Activated naive CD4-positive, alpha-beta T cell treated with anti-CD3 and anti-CD28 coated beads, Interleukin-2, amount 50 U/mL, for 24 hours (primary cell): ENCODE data around the gene ZSCAN4.

Experiments used
- H3K27ac Mint-ChIP-seq: one replicate; pipeline ENCODE4 v1.8.0; 2021; ENCODE audit warnings: mild to moderate bottlenecking, mixed read lengths
- H3K27me3 Mint-ChIP-seq: one replicate; pipeline ENCODE4 v1.8.0; 2021; ENCODE audit warnings: mixed read lengths
- H3K36me3 Mint-ChIP-seq: one replicate; pipeline ENCODE4 v1.8.0; 2021; ENCODE audit warnings: mixed read lengths
- H3K4me1 Mint-ChIP-seq: one replicate; pipeline ENCODE4 v1.8.0; 2021; ENCODE audit warnings: mixed read lengths
- H3K4me3 Mint-ChIP-seq: one replicate; pipeline ENCODE4 v1.8.0; 2021; ENCODE audit warnings: mild to moderate bottlenecking, mixed read lengths
- H3K9me3 Mint-ChIP-seq: one replicate; pipeline ENCODE4 v1.8.0; 2021; ENCODE audit warnings: mixed read lengths

ZSCAN4 gene

GRCh38 chr19:57709616-57710015 is 40.9 kb downstream of the ZSCAN4 start:
- Mint-ChIP-seq H3K27me3 (peaks cover 14% of the 10 kb centered on the region), H3K27ac (no peak overlapping the region), H3K4me3 (no peak overlapping the region), H3K9me3 (peaks cover 38% of the 10 kb centered on the region), H3K4me1 (peaks cover 21% of the 10 kb centered on the region), H3K36me3 (peaks cover 53% of the 10 kb centered on the region)

GRCh38 chr19:57712222-57712621 is 43.5 kb downstream of the ZSCAN4 start:
- Mint-ChIP-seq H3K27ac (no peak overlapping the region), H3K9me3 (peaks cover 33% of the 10 kb centered on the region), H3K4me3 (no peak overlapping the region), H3K36me3 (peaks cover 46% of the 10 kb centered on the region), H3K27me3 (peaks cover 10% of the 10 kb centered on the region), H3K4me1 (peaks cover 14% of the 10 kb centered on the region)

- Mint-ChIP-seq H3K4me3 (no peak overlapping the region), H3K9me3 (peaks cover 26% of the 10 kb centered on the region), H3K36me3 (peaks cover 67% of the 10 kb centered on the region), H3K27me3 (no peaks in the 10 kb centered on the region), H3K27ac (no peak overlapping the region), H3K4me1 (peaks cover 5% of the 10 kb centered on the region)
Observed at GRCh38 chr19:57719424-57719823, 50.7 kb downstream of the ZSCAN4 start.

DNA sequence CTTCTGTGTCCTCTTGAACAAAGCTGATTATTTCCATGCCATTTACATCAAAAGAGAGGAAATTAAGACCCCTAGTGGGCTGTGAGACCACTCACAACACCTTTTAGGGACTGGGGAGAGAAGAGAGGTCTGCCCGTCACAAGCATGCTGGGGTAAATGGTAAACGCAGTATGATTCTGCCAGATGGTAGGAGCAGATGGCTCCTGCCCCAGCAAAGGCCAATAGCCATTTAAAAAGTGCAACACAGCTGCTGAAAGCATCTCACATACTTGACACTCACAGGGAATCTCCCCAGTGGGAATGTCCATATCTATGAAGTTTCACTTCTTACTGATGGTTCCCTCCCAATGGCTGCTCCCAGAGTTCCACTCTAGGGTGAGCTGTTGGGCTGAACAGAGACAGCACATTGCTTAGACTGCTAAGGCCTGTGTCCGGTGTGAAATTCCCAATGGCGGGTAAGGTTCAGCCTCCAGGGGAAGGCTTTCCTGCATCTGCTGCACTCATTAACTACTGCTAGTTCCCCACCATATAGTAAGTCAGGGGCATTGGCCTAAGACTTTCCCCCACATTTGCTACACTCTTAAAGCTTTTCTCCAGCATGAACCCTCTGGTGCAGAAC is 51.3 kb downstream of the ZSCAN4 start:
- Mint-ChIP-seq H3K4me1 (peaks cover 8% of the 10 kb centered on the region), H3K27ac (no peak overlapping the region), H3K36me3 (peaks cover 70% of the 10 kb centered on the region), H3K4me3 (no peak overlapping the region), H3K9me3 (peaks cover 26% of the 10 kb centered on the region), H3K27me3 (no peaks in the 10 kb centered on the region)

GRCh38 chr19:57720878-57721277 is 52.1 kb downstream of the ZSCAN4 start:
- H3K4me1 Mint-ChIP-seq, result peaks cover 9% of the 10 kb centered on the region
- peaks cover 22% of the 10 kb centered on the region for H3K9me3 Mint-ChIP-seq
- H3K4me3 Mint-ChIP-seq, result no peak overlapping the region
- no peak overlapping the region for H3K27ac Mint-ChIP-seq
- H3K36me3 Mint-ChIP-seq, result peaks cover 67% of the 10 kb centered on the region
- no peaks in the 10 kb centered on the region for H3K27me3 Mint-ChIP-seq
